Sciatic nerve (tissue), 2 donors: Measurements from ENCODE around the gene NHEJ1. TPM values are rescaled to one million over a fixed set of nuclear protein-coding genes. Genes with fewer than 3 reads are reported as not detected.

Experiments used
- ATAC-seq: fragments of 200-7000 bp; cut with Tn5 transposase; one replicate; pipeline ENCODE4 v1.9.1; 2020; ENCODE audit warnings: mild to moderate bottlenecking, moderate library complexity
- DNase-seq: peaks from one replicate; pipeline ENCODE4 v3.0.0-alpha.2; 2020; ENCODE audit warnings: low spot score
- intact Hi-C: fragments of 100-400 bp; cut with DNase I; formaldehyde crosslinking; loops from one replicate; pipeline ENCODE4 v1.14.2; 2022
- total RNA-seq: library from RNA; stranded (reverse); fragmentation: NEBNext Ultra II Directional; extraction: Animal tissue kit (Norgen Biotek cat#: 25700); gene quantifications from one replicate; pipeline ENCODE4 v1.2.1, GENCODE V29; 2021
- donor health status: DM: no; HTN: no; CAD: no.
- donor health status: DM: no; HTN: no; CAD: no.

The NHEJ1 gene
- total RNA-seq, 1 donor from 2014 or later: 15.0 TPM

GRCh38 chr2:219076253-219076652 lies 84.4 kb downstream of the NHEJ1 start:
- ATAC-seq: no peak

GRCh38 chr2:219073413-219074129 lies 87.0 kb downstream of the NHEJ1 start:
- intact Hi-C loops: no loop called here
- DNase-seq: no peak
- no peak for ATAC-seq

More at GRCh38 chr2:219076253-219076652, 84.4 kb downstream of the NHEJ1 start:
- intact Hi-C loops: no loop called here
- DNase-seq: no peak

- intact Hi-C loops: no loop called here
- ATAC-seq (no peak), DNase-seq (no peak)
These were observed 87.8 kb downstream of the NHEJ1 start for GRCh38 chr2:219072741-219073250.

- no peak for ATAC-seq
- intact Hi-C loops: no loop called here
- DNase-seq: no peak
These were observed 89.3 kb downstream of the NHEJ1 start for GRCh38 chr2:219071131-219071816.

GRCh38 chr2:219065484-219065883 lies 95.1 kb downstream of the NHEJ1 start:
- DNase-seq: no peak
- no peak for ATAC-seq
- intact Hi-C loops: no loop called here

GRCh38 chr2:219062081-219062480 lies 98.5 kb downstream of the NHEJ1 start:
- DNase-seq (no peak), ATAC-seq (no peak)
- intact Hi-C loops: no loop called here

- intact Hi-C loops: no loop called here
- DNase-seq (no peak), ATAC-seq (no peak)
These were observed 99.5 kb downstream of the NHEJ1 start, which contains the start of gene IHH for GRCh38 chr2:219060821-219061791. IHH (minus strand) TSS chr2:219060921; CDS start chr2:219060467, 454 bp downstream.

- DNase-seq (no peak), ATAC-seq (no peak)
- intact Hi-C loops: no loop called here
These were observed 100.6 kb downstream of the NHEJ1 start for GRCh38 chr2:219059725-219060682.

GRCh38 chr2:219059375-219059724 lies 101.3 kb downstream of the NHEJ1 start:
- ATAC-seq (no peak), DNase-seq (no peak)
- intact Hi-C loops: no loop called here

GRCh38 chr2:219058541-219059374 lies 101.9 kb downstream of the NHEJ1 start:
- intact Hi-C loops: no loop called here

GRCh38 chr2:219057709-219058540 lies 102.7 kb downstream of the NHEJ1 start:
- intact Hi-C loops: no loop called here
- DNase-seq: peak; percentile 85
- peak; percentile 93 for ATAC-seq

More at GRCh38 chr2:219058541-219059374, 101.9 kb downstream of the NHEJ1 start:
- DNase-seq (no peak), ATAC-seq (peak; percentile 19)

- intact Hi-C loops: no loop called here
- DNase-seq (no peak), ATAC-seq (peak; percentile 5)
These were observed 103.5 kb downstream of the NHEJ1 start for GRCh38 chr2:219056896-219057708.

GRCh38 chr2:219056176-219056895 lies 104.3 kb downstream of the NHEJ1 start:
- DNase-seq: no peak
- intact Hi-C loops: no loop called here
- no peak for ATAC-seq

GRCh38 chr2:219054956-219055903 lies 105.4 kb downstream of the NHEJ1 start:
- ATAC-seq (no peak), DNase-seq (no peak)
- intact Hi-C loops: no loop called here
